IPS DF 6.9 (cell line): ENCODE measurements around the gene FUBP3.

Experiments
- DNase-seq: peaks from one replicate; pipeline ENCODE4 v3.0.0-alpha.2; 2013; ENCODE audit warnings: low read depth, low spot score
- H3K27ac ChIP-seq: one replicate; pipeline ENCODE4 v1.5.1; 2013; ENCODE audit warnings: low read length, control low read depth
- H3K27me3 ChIP-seq: 2 replicates; pipeline ENCODE4 v1.6.1; 2013; ENCODE audit warnings: mild to moderate bottlenecking, low read length; ENCODE audit not compliant: control insufficient read depth, insufficient read depth
- H3K36me3 ChIP-seq: 2 replicates; pipeline ENCODE4 v1.6.1; 2013; ENCODE audit warnings: low read length; ENCODE audit not compliant: control insufficient read depth, insufficient read depth
- H3K4me1 ChIP-seq: 2 replicates; pipeline ENCODE4 v1.6.1; 2013; ENCODE audit warnings: low read length; ENCODE audit not compliant: control insufficient read depth, insufficient read depth
- H3K4me3 ChIP-seq: 2 replicates; pipeline ENCODE4 v1.5.1; 2013; ENCODE audit warnings: mild to moderate bottlenecking, low read length
- H3K9me3 ChIP-seq: 2 replicates; pipeline ENCODE4 v1.6.1; 2013; ENCODE audit warnings: low read length, inconsistent platforms; ENCODE audit not compliant: control insufficient read depth, insufficient read depth
- WGBS: extraction: QIAGEN DNeasy Blood & Tissue Kit; methylation state at CpG from one replicate; pipeline ENCODE4 v1.1.7; 2013; ENCODE audit warnings: mixed read lengths, missing lambda C conversion rate; ENCODE audit not compliant: insufficient read length, insufficient coverage; 5-methylcytosine and 5-hydroxymethylcytosine counted together

FUBP3 gene

DNA sequence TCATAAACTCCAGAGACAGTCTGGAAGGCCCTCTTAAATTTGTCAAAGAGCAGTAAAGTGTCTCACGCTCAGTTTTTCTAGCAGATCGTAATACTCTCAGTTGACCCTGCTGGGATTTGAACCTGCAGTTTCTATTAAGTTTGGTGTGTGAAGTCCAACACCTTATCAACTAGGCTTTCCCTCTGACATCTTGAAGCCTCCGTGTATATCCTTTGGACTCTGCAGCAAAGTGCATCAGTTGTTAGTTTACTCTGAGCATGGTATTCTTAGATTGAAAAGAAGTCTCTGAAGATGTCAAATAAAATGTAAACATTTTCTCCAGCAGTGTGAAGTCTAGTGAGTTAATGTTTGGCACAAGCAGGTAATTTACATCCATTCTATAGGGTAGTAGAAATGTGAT lies 2.4 kb downstream of the FUBP3 start:
- Histone ChIP-seq H3K9me3 (no peaks in the 10 kb centered on the region), H3K36me3 (no peaks in the 10 kb centered on the region; the same call in 1 of the 2 replicates), H3K4me3 (no peak overlapping the region), H3K4me1 (0 out of 2 replicates have a peak, but pooled peaks cover 1% of the 10 kb centered on the region), H3K27me3 (no peaks in the 10 kb centered on the region; the same call in 1 of the 2 replicates), H3K27ac (no peak overlapping the region)
- no CpG with 5 or more reads among the region's 3 CpGs for WGBS
- no peak for DNase-seq

DNA sequence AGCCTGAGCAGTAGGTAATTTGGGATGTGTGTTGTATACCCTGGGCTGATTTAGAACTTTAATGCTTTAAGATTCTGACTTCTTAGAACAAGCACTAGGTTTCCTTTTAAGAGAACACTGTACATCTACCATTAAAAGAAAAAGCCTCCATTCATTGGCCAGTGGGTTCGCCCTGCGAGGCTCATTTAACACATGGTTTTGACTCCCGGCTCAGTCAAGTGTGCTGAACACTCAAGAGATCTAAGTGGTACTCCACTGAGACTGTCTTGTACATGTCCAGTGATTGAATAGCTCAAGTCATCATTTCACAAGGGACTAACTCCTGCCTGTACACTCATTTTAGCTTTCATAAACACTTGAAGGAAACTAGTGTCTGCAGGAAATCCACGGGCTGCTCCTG lies 3.9 kb downstream of the FUBP3 start:
- DNase-seq = no peak
- Histone ChIP-seq H3K9me3 (no peaks in the 10 kb centered on the region), H3K36me3 (no peaks in the 10 kb centered on the region; the same call in 1 of the 2 replicates), H3K27me3 (no peaks in the 10 kb centered on the region; the same call in 1 of the 2 replicates), H3K4me1 (no peaks in the 10 kb centered on the region), H3K4me3 (no peak overlapping the region), H3K27ac (no peak overlapping the region)
- no CpG with 5 or more reads among the region's 4 CpGs for WGBS

- Histone ChIP-seq H3K4me1 (no peaks in the 10 kb centered on the region), H3K27ac (no peak overlapping the region), H3K9me3 (no peaks in the 10 kb centered on the region), H3K27me3 (no peaks in the 10 kb centered on the region; the same call in 1 of the 2 replicates), H3K4me3 (no peak overlapping the region), H3K36me3 (peaks cover 4% of the 10 kb centered on the region; the same call in 1 of the 2 replicates)
- DNase-seq = no peak
- whole genome bisulfite sequencing = no CpG with 5 or more reads among the region's 3 CpGs
These were observed 8.5 kb downstream of the FUBP3 start for GRCh38 chr9:130587921-130588320.

DNA sequence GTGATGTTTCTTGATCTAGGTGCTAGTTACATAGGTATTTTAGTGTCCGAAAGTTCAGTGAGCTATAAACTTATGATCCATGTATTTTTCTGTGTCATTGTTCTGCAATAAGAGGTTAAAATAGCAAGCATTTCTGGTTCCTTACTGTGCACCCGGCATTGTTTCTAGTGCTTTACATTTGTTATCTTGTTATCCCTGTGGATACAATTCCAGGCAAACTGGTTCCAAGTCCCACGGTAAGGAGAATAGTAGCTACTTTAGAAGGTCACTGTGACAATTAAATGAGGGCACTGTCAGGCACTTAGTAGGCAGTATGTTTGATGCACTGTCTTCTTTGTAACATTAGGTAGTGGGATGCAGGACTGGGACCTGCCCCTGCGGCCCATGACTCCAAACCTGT lies 9.0 kb downstream of the FUBP3 start:
- no CpG with 5 or more reads among the region's 4 CpGs for WGBS
- H3K36me3 ChIP-seq = peaks cover 4% of the 10 kb centered on the region; the same call in 1 of the 2 replicates

GRCh38 chr9:130589754-130590153 lies 10.4 kb downstream of the FUBP3 start:
- H3K9me3 ChIP-seq = no peaks in the 10 kb centered on the region
- peaks cover 4% of the 10 kb centered on the region; the same call in 1 of the 2 replicates for H3K36me3 ChIP-seq
- H3K27me3 ChIP-seq = no peaks in the 10 kb centered on the region; the same call in 1 of the 2 replicates
- DNase-seq = no peak
- no peak overlapping the region for H3K4me3 ChIP-seq
- WGBS = no CpG with 5 or more reads among the region's 3 CpGs
- no peak overlapping the region for H3K27ac ChIP-seq
- no peaks in the 10 kb centered on the region for H3K4me1 ChIP-seq

More for the DNA sequence above, 9.0 kb downstream of the FUBP3 start:
- no peak overlapping the region for H3K27ac ChIP-seq
- no peaks in the 10 kb centered on the region; the same call in 1 of the 2 replicates for H3K27me3 ChIP-seq
- DNase-seq = no peak
- no peaks in the 10 kb centered on the region for H3K4me1 ChIP-seq
- no peak overlapping the region for H3K4me3 ChIP-seq
- H3K9me3 ChIP-seq = no peaks in the 10 kb centered on the region

- no CpG with 5 or more reads among the region's 3 CpGs for WGBS
- no peak overlapping the region for H3K4me3 ChIP-seq
- no peak for DNase-seq
These were observed 10.9 kb downstream of the FUBP3 start for GRCh38 chr9:130590305-130590704.

DNA sequence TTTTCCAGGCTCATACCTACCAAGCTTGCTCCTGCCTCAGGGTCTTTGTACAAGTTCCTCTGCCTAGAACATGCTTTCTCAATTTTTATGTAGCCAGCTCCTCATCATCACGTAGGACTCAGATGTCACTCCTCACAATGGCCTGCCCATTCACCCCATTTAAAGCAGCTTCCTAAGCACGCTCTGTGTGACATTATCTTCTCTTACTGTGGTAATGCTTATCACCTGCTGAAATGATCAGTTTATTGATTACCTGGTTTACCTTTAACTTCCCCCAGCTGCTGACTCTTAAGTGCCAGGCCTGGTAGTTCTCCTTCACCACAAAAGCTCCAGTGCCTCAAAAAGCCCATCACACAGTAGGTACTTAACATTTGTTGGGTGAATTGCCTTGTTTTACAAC lies 13.6 kb downstream of the FUBP3 start:
- no CpG with 5 or more reads among the region's 2 CpGs for WGBS
- H3K36me3 ChIP-seq = peaks cover 4% of the 10 kb centered on the region; the same call in 1 of the 2 replicates
- no peak for DNase-seq
- H3K9me3 ChIP-seq = no peaks in the 10 kb centered on the region
- no peak overlapping the region for H3K4me3 ChIP-seq
- H3K4me1 ChIP-seq = no peaks in the 10 kb centered on the region
- H3K27ac ChIP-seq = no peak overlapping the region
- no peaks in the 10 kb centered on the region for H3K27me3 ChIP-seq

More at GRCh38 chr9:130590305-130590704, 10.9 kb downstream of the FUBP3 start:
- H3K27ac ChIP-seq = no peak overlapping the region
- H3K9me3 ChIP-seq = no peaks in the 10 kb centered on the region
- peaks cover 4% of the 10 kb centered on the region; the same call in 1 of the 2 replicates for H3K36me3 ChIP-seq
- H3K4me1 ChIP-seq = no peaks in the 10 kb centered on the region
- no peaks in the 10 kb centered on the region; the same call in 1 of the 2 replicates for H3K27me3 ChIP-seq

GRCh38 chr9:130597228-130597627 lies 17.9 kb downstream of the FUBP3 start:
- Histone ChIP-seq H3K4me1 (peaks cover 5% of the 10 kb centered on the region), H3K4me3 (no peak overlapping the region), H3K27me3 (no peaks in the 10 kb centered on the region), H3K36me3 (no peaks in the 10 kb centered on the region), H3K9me3 (no peaks in the 10 kb centered on the region), H3K27ac (no peak overlapping the region)
- no CpG with 5 or more reads among the region's 4 CpGs for WGBS
- no peak for DNase-seq

- Histone ChIP-seq H3K36me3 (peaks cover 4% of the 10 kb centered on the region; the same call in 1 of the 2 replicates), H3K27me3 (no peaks in the 10 kb centered on the region), H3K9me3 (no peaks in the 10 kb centered on the region), H3K4me1 (peaks cover 5% of the 10 kb centered on the region), H3K27ac (no peak overlapping the region), H3K4me3 (no peak overlapping the region)
- WGBS = no CpG with 5 or more reads among the region's 5 CpGs
- no peak for DNase-seq
These were observed 18.8 kb downstream of the FUBP3 start for GRCh38 chr9:130598188-130598587.

DNA sequence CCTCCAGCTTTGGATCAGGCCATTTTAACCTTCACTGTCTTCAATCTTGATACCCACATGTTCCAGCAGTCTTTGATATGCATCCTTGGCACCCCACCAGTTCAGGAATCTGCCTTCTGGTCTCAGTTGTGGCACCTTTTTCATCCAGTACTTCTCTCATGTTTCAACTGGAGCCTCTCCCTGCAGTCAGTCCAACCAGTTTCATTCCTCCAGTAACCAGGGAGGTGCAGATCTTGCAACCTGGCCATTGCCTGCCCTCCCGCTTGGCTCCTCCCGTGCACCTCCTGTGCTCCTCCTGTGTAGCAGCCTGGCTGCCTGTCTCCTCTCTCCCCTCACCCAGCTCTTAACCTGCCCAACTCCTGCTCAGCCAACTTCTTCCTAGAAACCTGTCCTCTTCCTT lies 20.2 kb downstream of the FUBP3 start:
- H3K4me3 ChIP-seq = no peak overlapping the region
- no peak overlapping the region for H3K27ac ChIP-seq
- WGBS = no CpG with 5 or more reads among the region's 2 CpGs
- DNase-seq = no peak
- no peaks in the 10 kb centered on the region for H3K27me3 ChIP-seq
- no peaks in the 10 kb centered on the region for H3K9me3 ChIP-seq
- peaks cover 5% of the 10 kb centered on the region for H3K4me1 ChIP-seq
- H3K36me3 ChIP-seq = peaks cover 4% of the 10 kb centered on the region; the same call in 1 of the 2 replicates

DNA sequence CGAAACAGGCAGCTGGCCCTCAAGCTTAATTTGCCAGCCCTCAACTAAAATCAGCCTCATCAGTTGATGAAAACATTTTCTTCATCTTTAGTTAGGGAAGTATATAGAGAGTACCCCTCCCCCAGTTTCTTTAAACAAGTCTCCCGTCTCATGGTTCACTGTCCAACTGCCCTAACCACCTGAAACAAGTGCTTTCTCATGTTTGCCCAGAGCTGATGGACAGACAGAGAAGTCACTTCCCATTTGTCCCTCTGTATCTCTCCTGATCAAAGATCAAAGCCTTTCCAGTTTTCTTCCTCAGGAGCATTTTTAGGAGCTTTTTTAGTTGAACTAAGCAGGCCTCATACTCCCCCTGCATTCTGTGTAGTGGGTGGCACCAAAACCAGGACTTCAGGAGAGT lies 21.7 kb downstream of the FUBP3 start:
- H3K4me3 ChIP-seq = no peak overlapping the region
- peaks cover 4% of the 10 kb centered on the region; the same call in 1 of the 2 replicates for H3K36me3 ChIP-seq
- H3K4me1 ChIP-seq = peaks cover 5% of the 10 kb centered on the region
- DNase-seq = no peak
- WGBS = no CpG with 5 or more reads among the region's 2 CpGs
- H3K9me3 ChIP-seq = no peaks in the 10 kb centered on the region
- H3K27ac ChIP-seq = no peak overlapping the region
- H3K27me3 ChIP-seq = no peaks in the 10 kb centered on the region
